Measurements from ENCODE around the gene LILRB4. TPM values are rescaled to one million over a fixed set of nuclear protein-coding genes. Genes with fewer than 3 reads are reported as not detected.
"Not testable (repeated sequence)": the region's sequence is repeated elsewhere in the genome, so short reads cannot be mapped to it uniquely, and the experiment has no call there.

Gene LILRB4
- total RNA-seq, 1 experiment from 2014 or later, result not detected

DNA sequence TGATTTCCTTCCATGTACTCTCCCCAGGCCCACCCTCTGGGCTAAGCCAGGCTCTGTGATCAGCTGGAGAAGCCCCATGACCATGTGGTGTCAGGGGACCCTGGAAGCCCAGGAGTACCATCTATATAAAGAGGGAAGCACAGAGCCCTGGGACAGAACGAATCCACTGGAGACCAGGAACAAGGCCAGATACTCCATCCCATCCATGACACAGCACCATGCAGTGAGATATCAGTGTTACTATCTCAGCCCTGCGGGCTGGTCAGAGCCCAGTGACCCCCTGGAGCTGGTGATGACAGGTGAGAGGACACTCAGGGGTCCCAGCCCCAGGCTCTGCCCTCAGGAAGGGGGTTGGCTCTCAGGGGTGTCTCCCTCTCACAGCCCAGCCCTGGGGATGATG, 34.0 kb downstream of the LILRB4 start:
- no peaks in the 10 kb centered on the region for H4K20me1 ChIP-seq (ENCODE audit: control insufficient read depth, insufficient read depth, insufficient read length)
- H2BK120ac ChIP-seq (ENCODE audit: low read depth, low read length, poor library complexity, severe bottlenecking), result no peak overlapping the region
- H3K79me1 ChIP-seq (ENCODE audit: insufficient read depth, low read depth, low read length, poor library complexity, severe bottlenecking), result no peaks in the 10 kb centered on the region
- H3K56ac ChIP-seq (ENCODE audit: insufficient read length, low read depth, low read length), result no peak overlapping the region
- no peak overlapping the region for H3K27ac Mint-ChIP-seq
- H2AFZ ChIP-seq (ENCODE audit: low read length), result no peak overlapping the region
- WGBS (ENCODE audit: extremely low coverage, insufficient read length, low lambda C conversion rate), result no CpG with 5 or more reads among the region's 2 CpGs
- H2BK15ac ChIP-seq (ENCODE audit: low read depth, low read length), result no peak overlapping the region
- no peak overlapping the region for H3T11ph ChIP-seq (ENCODE audit: low read length)
- H4K5ac ChIP-seq (ENCODE audit: insufficient read length, low read depth, low read length), result no peak overlapping the region
- H3K18ac ChIP-seq (ENCODE audit: insufficient read length, low read depth, low read length), result no peak overlapping the region
- H3K27me3 ChIP-seq (ENCODE audit: insufficient read depth, low read length), result no peaks in the 10 kb centered on the region; the same call in 1 of the 2 replicates
- no peak for DNase-seq
- no peak overlapping the region for H2BK20ac ChIP-seq (ENCODE audit: low read depth, low read length, poor library complexity, severe bottlenecking)
- H3K4ac ChIP-seq (ENCODE audit: low read depth, low read length), result no peak overlapping the region
- no peak overlapping the region for H4K8ac ChIP-seq (replicated peaks; ENCODE audit: insufficient read length, low read depth, low read length)
- no peaks in the 10 kb centered on the region for H3K23me2 ChIP-seq (ENCODE audit: insufficient read length, low read depth, low read length, poor library complexity, severe bottlenecking)
- H2BK5ac ChIP-seq (ENCODE audit: insufficient read length, low read length), result no peak overlapping the region
- no peak overlapping the region for H3K9ac ChIP-seq (ENCODE audit: extremely low read depth, insufficient read length, low read length)
- H3K27ac ChIP-seq (ENCODE audit: insufficient read length, low read depth, low read length), result no peak overlapping the region
- H3K9me3 ChIP-seq (ENCODE audit: control insufficient read depth, low read depth, low read length), result peaks cover 69% of the 10 kb centered on the region
- H3K4me2 ChIP-seq (ENCODE audit: insufficient read depth, insufficient read length, low read length), result no peak overlapping the region
- H3K4me3 Mint-ChIP-seq, result no peak overlapping the region
- H3K4me1 Mint-ChIP-seq, result no peaks in the 10 kb centered on the region
- no peak overlapping the region for H3K23ac ChIP-seq (ENCODE audit: insufficient read length, low read depth, low read length)
- H3K4me1 ChIP-seq (ENCODE audit: insufficient read depth, low read length), result no peaks in the 10 kb centered on the region
- H4K91ac ChIP-seq (ENCODE audit: insufficient read length, low read depth, low read length), result no peak overlapping the region
- peaks cover 84 to 87% of the 10 kb centered on the region in 2 experiments for H3K9me3 Mint-ChIP-seq
- TF ChIP-seq, protein P1, sequence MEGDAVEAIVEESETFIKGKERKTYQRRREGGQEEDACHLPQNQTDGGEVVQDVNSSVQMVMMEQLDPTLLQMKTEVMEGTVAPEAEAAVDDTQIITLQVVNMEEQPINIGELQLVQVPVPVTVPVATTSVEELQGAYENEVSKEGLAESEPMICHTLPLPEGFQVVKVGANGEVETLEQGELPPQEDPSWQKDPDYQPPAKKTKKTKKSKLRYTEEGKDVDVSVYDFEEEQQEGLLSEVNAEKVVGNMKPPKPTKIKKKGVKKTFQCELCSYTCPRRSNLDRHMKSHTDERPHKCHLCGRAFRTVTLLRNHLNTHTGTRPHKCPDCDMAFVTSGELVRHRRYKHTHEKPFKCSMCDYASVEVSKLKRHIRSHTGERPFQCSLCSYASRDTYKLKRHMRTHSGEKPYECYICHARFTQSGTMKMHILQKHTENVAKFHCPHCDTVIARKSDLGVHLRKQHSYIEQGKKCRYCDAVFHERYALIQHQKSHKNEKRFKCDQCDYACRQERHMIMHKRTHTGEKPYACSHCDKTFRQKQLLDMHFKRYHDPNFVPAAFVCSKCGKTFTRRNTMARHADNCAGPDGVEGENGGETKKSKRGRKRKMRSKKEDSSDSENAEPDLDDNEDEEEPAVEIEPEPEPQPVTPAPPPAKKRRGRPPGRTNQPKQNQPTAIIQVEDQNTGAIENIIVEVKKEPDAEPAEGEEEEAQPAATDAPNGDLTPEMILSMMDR (conservative IDR thresholded peaks at IDR 0.05), result no peak
- no peaks in the 10 kb centered on the region; the same call in 1 of the 2 replicates for H3K27me3 Mint-ChIP-seq (ENCODE audit: low read depth)
- H3K36me3 Mint-ChIP-seq (ENCODE audit: insufficient read depth in 1 of 3, low read depth in 3 of 3), result peaks cover 4 to 24% (median 16%) of the 10 kb centered on the region in 3 experiments; a peak in 6 of 7 replicates
- no peak overlapping the region for H2BK12ac ChIP-seq (ENCODE audit: insufficient read length, low read depth, low read length)
- no peak overlapping the region for H2AK5ac ChIP-seq (ENCODE audit: insufficient read length, low read length)
- H3K79me2 ChIP-seq (ENCODE audit: insufficient read depth, low read length), result no peaks in the 10 kb centered on the region
- H3K14ac ChIP-seq (ENCODE audit: insufficient read depth, low read length), result no peak overlapping the region

DNA sequence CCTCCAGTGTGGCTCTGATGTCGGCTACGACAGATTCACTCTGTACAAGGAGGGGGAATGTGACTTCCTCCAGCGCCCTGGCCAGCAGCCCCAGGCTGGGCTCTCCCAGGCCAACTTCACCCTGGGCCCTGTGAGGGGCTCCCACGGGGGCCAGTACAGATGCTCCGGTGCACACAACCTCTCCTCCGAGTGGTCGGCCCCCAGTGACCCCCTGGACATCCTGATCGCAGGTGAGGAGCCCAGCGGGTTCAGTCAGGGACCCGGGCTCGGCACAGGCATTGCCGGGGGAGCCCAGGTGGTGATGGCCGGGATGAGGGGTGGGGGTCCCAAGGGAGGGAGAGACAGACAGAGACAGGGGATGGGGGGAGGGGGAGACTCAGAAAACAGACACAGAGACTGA, 34.9 kb downstream of the LILRB4 start:
- H3K27me3 Mint-ChIP-seq (ENCODE audit: low read depth); H3K4me3 Mint-ChIP-seq: not testable (repeated sequence)

More for the DNA sequence above, 34.9 kb downstream of the LILRB4 start:
- not testable (repeated sequence) for H3K9ac ChIP-seq (ENCODE audit: extremely low read depth, insufficient read length, low read length); H3K4me1 Mint-ChIP-seq; H4K91ac ChIP-seq (ENCODE audit: insufficient read length, low read depth, low read length); H2BK120ac ChIP-seq (ENCODE audit: low read depth, low read length, poor library complexity, severe bottlenecking); H3K18ac ChIP-seq (ENCODE audit: insufficient read length, low read depth, low read length); H3K27ac ChIP-seq (ENCODE audit: insufficient read length, low read depth, low read length); H3K23ac ChIP-seq (ENCODE audit: insufficient read length, low read depth, low read length); H4K5ac ChIP-seq (ENCODE audit: insufficient read length, low read depth, low read length); H2BK15ac ChIP-seq (ENCODE audit: low read depth, low read length); H3K79me2 ChIP-seq (ENCODE audit: insufficient read depth, low read length); H3K14ac ChIP-seq (ENCODE audit: insufficient read depth, low read length); H2AK5ac ChIP-seq (ENCODE audit: insufficient read length, low read length); H3K56ac ChIP-seq (ENCODE audit: insufficient read length, low read depth, low read length); H3K27me3 ChIP-seq (ENCODE audit: insufficient read depth, low read length); H3K79me1 ChIP-seq (ENCODE audit: insufficient read depth, low read depth, low read length, poor library complexity, severe bottlenecking); H2AFZ ChIP-seq (ENCODE audit: low read length); H2BK5ac ChIP-seq (ENCODE audit: insufficient read length, low read length); H2BK12ac ChIP-seq (ENCODE audit: insufficient read length, low read depth, low read length); H3K23me2 ChIP-seq (ENCODE audit: insufficient read length, low read depth, low read length, poor library complexity, severe bottlenecking); H3K27ac Mint-ChIP-seq; H3K4me1 ChIP-seq (ENCODE audit: insufficient read depth, low read length); H4K20me1 ChIP-seq (ENCODE audit: control insufficient read depth, insufficient read depth, insufficient read length); DNase-seq; H3K4me2 ChIP-seq (ENCODE audit: insufficient read depth, insufficient read length, low read length); H4K8ac ChIP-seq (replicated peaks; ENCODE audit: insufficient read length, low read depth, low read length); H3T11ph ChIP-seq (ENCODE audit: low read length); H2BK20ac ChIP-seq (ENCODE audit: low read depth, low read length, poor library complexity, severe bottlenecking); H3K4ac ChIP-seq (ENCODE audit: low read depth, low read length)
- H3K9me3 ChIP-seq (ENCODE audit: control insufficient read depth, low read depth, low read length), result peaks cover 71% of the 10 kb centered on the region
- no CpG with 5 or more reads among the region's 13 CpGs for WGBS (ENCODE audit: extremely low coverage, insufficient read length, low lambda C conversion rate)
- Mint-ChIP-seq H3K9me3 (peaks cover 85 to 87% of the 10 kb centered on the region in 2 experiments), H3K36me3 (ENCODE audit: insufficient read depth in 1 of 3, low read depth in 3 of 3) (peaks cover 4 to 20% (median 12%) of the 10 kb centered on the region in 3 experiments; a peak in 6 of 7 replicates)

Measured in H9 (cell line).